Tibial nerve (tissue), 4 donors: ENCODE results near the gene LMF2. TPM values are rescaled to one million over a fixed set of nuclear protein-coding genes. Genes with fewer than 3 reads are reported as not detected.
A peak's percentile ranks its signal among the peaks of the same experiment; 100 is the strongest.

ENCODE experiments used
- DNase-seq, 2 donors: peaks; one replicate each; pipeline ENCODE4 v3.0.0-alpha.2; 2019; ENCODE audit warnings: low spot score in 2 of 2
- H3K27ac ChIP-seq, 4 donors: fragments of 200-600 bp; sonication (generic) in 3 of 4; one replicate each; pipeline ENCODE4 v1.5.1; 2017 to 2019; ENCODE audit warnings: mild to moderate bottlenecking in 1 of 4
- H3K27me3 ChIP-seq, 2 donors: fragments of 200-600 bp; sonication (generic) in 1 of 2; one replicate each; pipeline versions ENCODE4 v1.5.1 to v1.6.0; 2017 to 2019
- H3K36me3 ChIP-seq, 3 donors: fragments of 200-600 bp; sonication (generic); one replicate each; pipeline ENCODE4 v1.5.1; 2018 to 2019
- H3K4me1 ChIP-seq, 4 donors: fragments of 200-600 bp; sonication (generic) in 3 of 4; one replicate each; pipeline ENCODE4 v1.5.1; 2017 to 2019
- H3K4me3 ChIP-seq, 4 donors: fragments of 200-600 bp; sonication (generic) in 3 of 4; one replicate each; pipeline ENCODE4 v1.5.1; 2017 to 2019; ENCODE audit warnings: mild to moderate bottlenecking in 1 of 4, moderate library complexity in 1 of 4
- H3K9me3 ChIP-seq, 4 donors: fragments of 200-600 bp; sonication (generic) in 3 of 4; one replicate each; pipeline ENCODE4 v1.5.1; 2017 to 2019
- CTCF ChIP-seq, 5 experiments: fragments of 200-600 bp in 3 of 5; fragments of 450-650 bp in 2 of 5; sonication (generic) in 3 of 5; IDR thresholded peaks; one replicate each; pipeline ENCODE4 v1.5.1; 2016 to 2019; ENCODE audit warnings: antibody characterized with exemption in 5 of 5, mild to moderate bottlenecking in 3 of 5, moderate library complexity in 2 of 5
- EP300 ChIP-seq, 2 donors: sonication (generic); formaldehyde crosslinking; IDR thresholded peaks; one replicate each; pipeline ENCODE4 v1.6.1; 2017; ENCODE audit warnings: antibody characterized with exemption in 2 of 2, mild to moderate bottlenecking in 1 of 2
- POLR2A ChIP-seq, 2 donors: fragments of 450-650 bp; IDR thresholded peaks; one replicate each; pipeline ENCODE4 v1.6.1; 2017; ENCODE audit warnings: antibody characterized with exemption in 2 of 2, mild to moderate bottlenecking in 2 of 2, moderate library complexity in 2 of 2
- WGBS, 2 donors: methylation state at CpG; one replicate each; pipeline ENCODE4 v1.1.5; 2018; 5-methylcytosine and 5-hydroxymethylcytosine counted together
- total RNA-seq, 4 donors: library from RNA; depleted of rRNA; stranded (reverse); fragments of >200 nt; gene quantifications; one replicate each; pipeline ENCODE4 v1.1.0, GENCODE V29; 2016

LMF2 gene
- total RNA-seq, 4 donors from 2014 or later = 53.7 to 85.2 (median 58.1) TPM

DNA sequence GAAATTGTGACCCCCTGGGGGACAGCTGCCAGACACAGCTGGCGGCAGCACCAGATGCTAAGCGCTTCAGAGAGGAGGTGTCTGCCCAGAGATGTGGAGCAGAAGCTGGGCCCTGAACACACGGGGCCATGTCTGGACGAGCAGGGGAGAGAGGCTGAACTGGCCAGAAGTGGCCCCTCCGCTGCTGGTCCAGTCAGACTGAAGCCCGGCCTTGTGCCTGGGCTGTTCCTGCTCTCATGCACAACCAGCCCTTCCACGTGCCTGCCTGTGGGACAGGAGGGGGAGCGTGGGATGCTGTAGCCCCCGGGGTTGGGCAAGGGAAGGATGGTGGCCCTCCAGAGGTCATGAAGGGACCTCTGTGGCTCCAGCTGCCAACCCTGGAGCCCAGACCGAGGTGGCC is 24.4 kb downstream of the LMF2 start:
- 77 to 79% methylated on average over 8 to 10 of the region's 10 CpGs for WGBS, 2 donors
- Histone ChIP-seq H3K36me3 (no peaks in the 10 kb centered on the region), H3K27ac (no peak overlapping the region), H3K27me3 (peaks cover 4 to 58% of the 10 kb centered on the region in 2 donors), H3K9me3 (no peaks in the 10 kb centered on the region), H3K4me1 (peaks cover 0 to 14% (median 7%) of the 10 kb centered on the region in 4 donors), H3K4me3 (no peak overlapping the region)
- TF ChIP-seq CTCF (IDR thresholded peaks at IDR 0.05) (no peak), POLR2A (IDR thresholded peaks at IDR 0.05) (no peak), EP300 (IDR thresholded peaks at IDR 0.05) (no peak)
- no peak for DNase-seq

DNA sequence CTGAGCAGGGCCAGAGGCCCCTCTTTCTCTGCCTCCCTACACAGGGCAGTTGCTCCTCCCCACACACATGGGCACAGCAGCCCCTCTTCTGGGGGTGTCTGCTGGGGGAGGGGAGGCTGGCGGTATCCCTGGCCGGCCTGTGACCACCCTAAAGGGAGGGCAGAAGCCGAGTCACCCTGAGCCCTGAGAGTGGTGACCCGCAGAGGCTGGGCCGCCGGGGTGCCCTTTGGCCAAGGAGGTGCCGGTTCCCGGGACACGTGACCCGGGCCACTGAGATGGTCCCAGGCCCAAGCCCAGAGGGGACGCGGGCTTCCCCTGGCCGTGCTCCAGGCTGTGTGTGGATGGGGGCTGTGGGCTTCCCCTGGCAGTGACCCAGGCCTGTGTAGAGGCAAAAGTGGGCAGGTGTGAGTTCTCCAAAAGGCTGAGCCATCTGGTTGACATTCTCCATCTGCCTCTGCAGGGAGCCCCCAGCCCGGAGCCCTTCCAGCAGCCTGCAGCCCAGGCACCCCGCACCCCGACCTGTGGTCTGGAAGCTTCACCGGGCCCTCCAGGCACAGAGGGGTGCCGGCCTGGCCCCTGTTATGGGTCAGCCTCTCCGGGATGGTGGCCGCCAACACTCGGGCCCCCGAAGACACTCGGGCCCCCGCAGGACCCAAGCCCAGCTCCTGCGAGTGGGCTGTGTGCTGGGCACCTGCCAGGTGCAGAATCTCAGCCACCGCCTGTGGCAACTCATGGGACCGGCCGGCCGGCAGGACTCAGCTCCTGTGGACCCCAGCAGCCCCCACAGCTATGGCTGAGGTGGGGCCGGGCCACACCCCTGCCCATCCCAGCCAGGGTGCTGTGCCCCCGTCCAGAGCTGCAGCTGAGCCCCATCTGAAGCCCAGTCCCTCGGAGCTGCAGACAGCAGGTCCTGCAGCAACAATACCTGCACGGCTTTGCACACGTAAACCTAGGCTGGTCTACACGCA is 25.1 kb downstream of the LMF2 start:
- TF ChIP-seq EP300 (IDR thresholded peaks at IDR 0.05) = no peak
- no peak for TF ChIP-seq CTCF (IDR thresholded peaks at IDR 0.05)
- Histone ChIP-seq H3K4me3 (peak overlapping the region in 1 of 4 donors; percentile 43), H3K4me1 (peaks cover 0 to 14% (median 7%) of the 10 kb centered on the region in 4 donors), H3K36me3 (no peaks in the 10 kb centered on the region), H3K9me3 (no peaks in the 10 kb centered on the region), H3K27ac (peak overlapping the region in 1 of 4 donors; percentile 45), H3K27me3 (peaks cover 4 to 58% of the 10 kb centered on the region in 2 donors)
- 74 to 76% methylated on average over 18 to 22 of the region's 35 CpGs for WGBS, 2 donors
- no peak for DNase-seq

GRCh38 chr22:50481440-50482106 is 25.9 kb downstream of the LMF2 start, which contains the start of gene ADM2:
ADM2 (plus strand) TSS chr22:50481543; CDS start chr22:50481848, 305 bp downstream.
- WGBS, 2 donors = 7 to 10% methylated on average over 8 to 11 of the region's 70 CpGs
- Histone ChIP-seq H3K27ac (peak within 1 kb of the TSS in 1 of 4 donors; percentile 45), H3K9me3 (no peaks in the 10 kb centered on the region), H3K4me3 (peak within 1 kb of the TSS in 2 of 4 donors; percentile 36 to 43), H3K4me1 (peaks cover 0 to 14% (median 7%) of the 10 kb centered on the region in 4 donors), H3K36me3 (no peaks in the 10 kb centered on the region), H3K27me3 (peaks cover 4 to 58% of the 10 kb centered on the region in 2 donors)
- DNase-seq = no peak
- TF ChIP-seq CTCF (IDR thresholded peaks at IDR 0.05) (no peak), EP300 (IDR thresholded peaks at IDR 0.05) (no peak), POLR2A (IDR thresholded peaks at IDR 0.05) (no peak)

- TF ChIP-seq EP300 (IDR thresholded peaks at IDR 0.05) (no peak), POLR2A (IDR thresholded peaks at IDR 0.05) (no peak), CTCF (IDR thresholded peaks at IDR 0.05) (no peak)
- H3K27me3 ChIP-seq = peaks cover 4 to 58% of the 10 kb centered on the region in 2 donors
- H3K4me3 ChIP-seq = peak overlapping the region in 2 of 4 donors; percentile 36 to 43
- DNase-seq = no peak
- peaks cover 0 to 14% (median 7%) of the 10 kb centered on the region in 4 donors for H3K4me1 ChIP-seq
- peak overlapping the region in 1 of 4 donors; percentile 45 for H3K27ac ChIP-seq
- H3K36me3 ChIP-seq = no peaks in the 10 kb centered on the region
- 4 to 10% methylated on average over 20 to 27 of the region's 45 CpGs for WGBS, 2 donors
- H3K9me3 ChIP-seq = no peaks in the 10 kb centered on the region
These were observed 26.5 kb downstream of the LMF2 start for GRCh38 chr22:50481045-50481439.
